DOHH2 (cell line): ENCODE data around the gene C19orf53.

Experiments
- H3F3A ChIP-seq: fragments of 200-600 bp; sonication (generic), shearing (Covaris generic); 2 replicates; pipeline ENCODE4 v1.6.0; 2016; ENCODE audit warnings: antibody characterized with exemption, mild to moderate bottlenecking; ENCODE audit not compliant: control insufficient read depth, insufficient read depth
- H3K27ac ChIP-seq: fragments of 200-600 bp; sonication (generic); 2 replicates; pipeline ENCODE4 v1.5.1; 2014; ENCODE audit warnings: low read depth, mild to moderate bottlenecking, low read length, moderate library complexity
- H3K27me3 ChIP-seq: fragments of 200-600 bp; sonication (generic); 2 replicates; pipeline ENCODE4 v1.6.1; 2014; ENCODE audit warnings: mild to moderate bottlenecking, low read length, mixed read lengths; ENCODE audit not compliant: control insufficient read depth
- H3K36me3 ChIP-seq: fragments of 200-600 bp; sonication (generic); 2 replicates; pipeline ENCODE4 v1.6.1; 2014; ENCODE audit warnings: mild to moderate bottlenecking, low read length, moderate library complexity, mixed read lengths; ENCODE audit not compliant: control insufficient read depth
- H3K4me1 ChIP-seq: fragments of 200-600 bp; sonication (generic); 2 replicates; pipeline ENCODE4 v1.6.1; 2014; ENCODE audit warnings: mild to moderate bottlenecking, low read length, mixed read lengths; ENCODE audit not compliant: control insufficient read depth
- H3K4me2 ChIP-seq: fragments of 200-600 bp; sonication (generic); 2 replicates; pipeline ENCODE4 v1.6.0; 2014; ENCODE audit warnings: mild to moderate bottlenecking, low read length, moderate library complexity
- H3K4me3 ChIP-seq: fragments of 200-600 bp; sonication (generic); 2 replicates; pipeline ENCODE4 v1.5.1; 2014; ENCODE audit warnings: mild to moderate bottlenecking, low read length, mixed read lengths
- H3K79me2 ChIP-seq: fragments of 200-600 bp; sonication (generic); 2 replicates; pipeline ENCODE4 v1.6.1; 2014; ENCODE audit warnings: mild to moderate bottlenecking, low read length, mixed read lengths; ENCODE audit not compliant: control insufficient read depth
- H3K9me2 ChIP-seq: fragments of 200-600 bp; sonication (generic); replicated peaks from 2 replicates; pipeline ENCODE4 v1.6.1; 2014; ENCODE audit warnings: mild to moderate bottlenecking, low read length, mixed read lengths; ENCODE audit not compliant: control insufficient read depth
- H3K9me3 ChIP-seq: fragments of 200-600 bp; sonication (generic); 2 replicates; pipeline ENCODE4 v1.6.1; 2014; ENCODE audit warnings: antibody characterized with exemption, low read length, mixed read lengths; ENCODE audit not compliant: control insufficient read depth, insufficient read depth
- H4K20me1 ChIP-seq: fragments of 200-600 bp; sonication (generic); 2 replicates; pipeline ENCODE4 v1.6.0; 2014; ENCODE audit warnings: low read depth, mild to moderate bottlenecking, antibody characterized with exemption, low read length, moderate library complexity; ENCODE audit not compliant: control insufficient read depth, insufficient read depth
- EZH2phosphoT487 ChIP-seq: fragments of 200-600 bp; sonication (generic); IDR thresholded peaks from 2 replicates; pipeline ENCODE4 v1.6.1; 2017; ENCODE audit warnings: borderline replicate concordance, mild to moderate bottlenecking, antibody characterized with exemption, low read length, moderate library complexity, mixed read lengths
- TF ChIP-seq, protein P1 (sequence below): fragments of 200-600 bp; sonication (generic); IDR thresholded peaks from one replicate; pipeline ENCODE4 v1.5.1; 2014; ENCODE audit warnings: antibody characterized with exemption, mild to moderate bottlenecking, low read depth, low read length; ENCODE audit not compliant: poor library complexity, severe bottlenecking

Gene C19orf53

DNA sequence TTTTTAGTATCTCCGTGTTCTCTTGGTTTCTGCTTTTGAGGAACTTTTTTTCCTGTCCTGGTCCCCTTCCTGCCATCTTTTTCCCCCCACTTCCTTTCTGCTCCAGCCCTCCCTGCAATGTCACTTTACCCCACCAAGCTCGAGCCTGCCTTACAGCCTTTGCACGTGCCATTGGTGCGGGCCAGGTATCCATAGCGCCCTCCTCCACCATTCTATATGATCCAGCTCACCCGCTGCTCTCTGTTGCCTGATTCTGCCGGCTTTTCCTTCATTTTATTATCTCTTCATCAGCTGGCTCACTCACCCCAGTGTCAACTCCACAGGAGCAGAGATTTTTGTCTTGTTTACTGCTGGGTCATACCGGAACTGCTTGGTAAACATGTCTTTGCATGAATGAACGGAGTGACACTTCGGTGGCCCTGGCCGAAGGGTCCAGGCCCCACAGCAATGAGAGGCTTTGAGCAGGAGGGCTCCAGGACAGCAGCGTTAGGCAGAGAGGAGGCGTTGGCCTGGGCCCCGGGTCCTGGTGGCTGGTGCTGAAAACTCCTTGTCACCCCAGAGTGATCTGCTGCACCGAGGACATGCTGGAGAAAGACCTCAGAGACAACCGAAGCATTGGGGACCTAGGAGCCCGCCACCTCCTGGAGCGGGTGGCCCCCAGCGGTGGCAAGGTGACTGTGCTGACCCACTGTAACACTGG, 8.7 kb upstream of the C19orf53 start:
- Histone ChIP-seq H3K4me1 (peaks cover 11% of the 10 kb centered on the region), H3K4me3 (peak overlapping the region; percentile 70), H3K9me3 (no peaks in the 10 kb centered on the region), H3K79me2 (peaks cover 10% of the 10 kb centered on the region), H3F3A (no peaks in the 10 kb centered on the region; the same call in 1 of the 2 replicates), H3K4me2 (peak overlapping the region; percentile 71), H3K36me3 (peaks cover 10% of the 10 kb centered on the region; the same call in 1 of the 2 replicates), H3K27me3 (no peaks in the 10 kb centered on the region), H3K27ac (no peak overlapping the region), H4K20me1 (peaks cover 3% of the 10 kb centered on the region; the same call in 1 of the 2 replicates), H3K9me2 (no peaks in the 10 kb centered on the region)
- TF ChIP-seq EZH2phosphoT487 = no peak
- TF ChIP-seq, protein P1, sequence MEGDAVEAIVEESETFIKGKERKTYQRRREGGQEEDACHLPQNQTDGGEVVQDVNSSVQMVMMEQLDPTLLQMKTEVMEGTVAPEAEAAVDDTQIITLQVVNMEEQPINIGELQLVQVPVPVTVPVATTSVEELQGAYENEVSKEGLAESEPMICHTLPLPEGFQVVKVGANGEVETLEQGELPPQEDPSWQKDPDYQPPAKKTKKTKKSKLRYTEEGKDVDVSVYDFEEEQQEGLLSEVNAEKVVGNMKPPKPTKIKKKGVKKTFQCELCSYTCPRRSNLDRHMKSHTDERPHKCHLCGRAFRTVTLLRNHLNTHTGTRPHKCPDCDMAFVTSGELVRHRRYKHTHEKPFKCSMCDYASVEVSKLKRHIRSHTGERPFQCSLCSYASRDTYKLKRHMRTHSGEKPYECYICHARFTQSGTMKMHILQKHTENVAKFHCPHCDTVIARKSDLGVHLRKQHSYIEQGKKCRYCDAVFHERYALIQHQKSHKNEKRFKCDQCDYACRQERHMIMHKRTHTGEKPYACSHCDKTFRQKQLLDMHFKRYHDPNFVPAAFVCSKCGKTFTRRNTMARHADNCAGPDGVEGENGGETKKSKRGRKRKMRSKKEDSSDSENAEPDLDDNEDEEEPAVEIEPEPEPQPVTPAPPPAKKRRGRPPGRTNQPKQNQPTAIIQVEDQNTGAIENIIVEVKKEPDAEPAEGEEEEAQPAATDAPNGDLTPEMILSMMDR = no peak

DNA sequence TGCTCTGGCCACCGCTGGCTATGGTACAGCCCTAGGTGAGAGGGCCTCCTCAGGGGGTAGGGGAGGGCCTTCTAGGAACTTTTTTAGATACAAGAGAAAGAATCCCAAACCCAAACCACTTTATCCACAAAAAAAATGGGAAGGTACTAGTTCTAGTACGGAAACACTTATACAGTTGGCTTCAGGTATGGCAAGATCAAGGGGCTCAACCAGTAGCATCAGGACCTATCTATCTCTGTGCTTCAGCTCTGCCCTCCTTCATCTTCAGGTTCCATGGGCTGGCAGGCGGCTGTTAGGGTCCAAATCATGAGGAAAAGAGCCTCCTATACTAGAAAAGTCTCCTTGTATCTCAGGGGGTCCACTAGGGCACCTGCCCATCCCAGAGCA, 8.2 kb upstream of the C19orf53 start:
- peaks cover 3% of the 10 kb centered on the region; the same call in 1 of the 2 replicates for H4K20me1 ChIP-seq
- no peaks in the 10 kb centered on the region; the same call in 1 of the 2 replicates for H3F3A ChIP-seq
- TF ChIP-seq, protein P1 = no peak
- TF ChIP-seq EZH2phosphoT487 = no peak
- no peaks in the 10 kb centered on the region for H3K9me3 ChIP-seq
- H3K4me3 ChIP-seq = no peak overlapping the region
- H3K27me3 ChIP-seq = no peaks in the 10 kb centered on the region
- H3K4me2 ChIP-seq = no peak overlapping the region
- H3K9me2 ChIP-seq = no peaks in the 10 kb centered on the region
- peaks cover 11% of the 10 kb centered on the region for H3K4me1 ChIP-seq
- H3K79me2 ChIP-seq = peaks cover 10% of the 10 kb centered on the region
- H3K36me3 ChIP-seq = peaks cover 10% of the 10 kb centered on the region; the same call in 1 of the 2 replicates
- no peak overlapping the region for H3K27ac ChIP-seq

DNA sequence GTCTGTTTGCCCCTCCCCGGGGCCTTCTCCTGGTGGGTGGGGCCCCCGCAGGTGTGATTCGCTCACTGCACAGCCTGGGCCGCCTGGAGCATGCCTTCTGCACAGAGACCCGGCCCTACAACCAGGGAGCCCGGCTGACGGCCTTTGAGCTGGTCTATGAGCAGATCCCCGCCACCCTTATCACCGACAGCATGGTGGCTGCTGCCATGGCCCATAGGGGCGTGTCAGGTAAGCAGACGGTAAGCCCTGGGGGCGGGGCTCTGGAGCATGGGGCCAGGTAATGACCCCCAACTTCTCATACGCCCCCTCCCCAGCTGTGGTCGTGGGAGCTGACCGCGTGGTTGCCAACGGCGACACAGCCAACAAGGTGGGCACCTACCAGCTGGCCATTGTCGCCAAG, 5.7 kb upstream of the C19orf53 start:
- Histone ChIP-seq H3K4me3 (no peak overlapping the region), H3K4me1 (peaks cover 11% of the 10 kb centered on the region), H3K36me3 (peaks cover 3% of the 10 kb centered on the region; the same call in 1 of the 2 replicates), H3K4me2 (no peak overlapping the region), H3F3A (no peaks in the 10 kb centered on the region; the same call in 1 of the 2 replicates), H3K9me3 (no peaks in the 10 kb centered on the region), H4K20me1 (peaks cover 3% of the 10 kb centered on the region; the same call in 1 of the 2 replicates), H3K79me2 (peaks cover 10% of the 10 kb centered on the region), H3K27ac (no peak overlapping the region), H3K27me3 (no peaks in the 10 kb centered on the region), H3K9me2 (no peaks in the 10 kb centered on the region)
- no peak for TF ChIP-seq EZH2phosphoT487
- TF ChIP-seq, protein P1 = no peak
